Body of pancreas (tissue), 4 donors: ENCODE data around the gene ANKH. TPM values are rescaled to one million over a fixed set of nuclear protein-coding genes. Genes with fewer than 3 reads are reported as not detected.

ENCODE experiments used
- ATAC-seq: fragments of 150-250 bp; one replicate; pipeline ENCODE4 v1.9.1; 2016
- DNase-seq, 4 donors: peaks; one replicate each; pipeline ENCODE4 v3.0.0-alpha.2; 2019
- H3K27ac ChIP-seq, 4 donors: fragments of 200-600 bp; sonication (generic); 1 replicate in 3 of 4; 2 replicates in 1 of 4; pipeline versions ENCODE4 v1.5.1 to v1.6.1; 2016 to 2019; ENCODE audit warnings: mild to moderate bottlenecking in 1 of 4, mixed read lengths in 1 of 4, moderate library complexity in 1 of 4
- H3K27me3 ChIP-seq, 2 donors: fragments of 200-600 bp; sonication (generic); one replicate each; pipeline ENCODE4 v1.6.0; 2016; ENCODE audit warnings: mild to moderate bottlenecking in 1 of 2
- H3K36me3 ChIP-seq, 2 donors: fragments of 200-600 bp; sonication (generic); replicated peaks in 1 of 2; 2 replicates each; pipeline ENCODE4 v1.5.1; 2016; ENCODE audit warnings: low read depth in 2 of 2; ENCODE audit not compliant: insufficient read depth in 1 of 2
- H3K4me1 ChIP-seq: fragments of 200-600 bp; sonication (generic); one replicate; pipeline ENCODE4 v1.6.0; 2016
- H3K4me3 ChIP-seq, 2 donors: fragments of 200-600 bp; sonication (generic); 1 replicate in 1 of 2; 2 replicates in 1 of 2; pipeline ENCODE4 v1.5.1; 2016 to 2019
- H3K9me3 ChIP-seq, 3 donors: fragments of 200-600 bp; sonication (generic); 1 replicate in 2 of 3; 2 replicates in 1 of 3; pipeline ENCODE4 v1.5.1; 2016
- POLR2A ChIP-seq, 3 donors: fragments of 450-650 bp; IDR thresholded peaks; one replicate each; pipeline ENCODE4 v1.6.1; 2016; ENCODE audit warnings: antibody characterized with exemption in 3 of 3, mild to moderate bottlenecking in 2 of 3
- WGBS, 2 donors: methylation state at CpG; one replicate each; pipeline ENCODE4 v1.1.5; 2017; 5-methylcytosine and 5-hydroxymethylcytosine counted together
- intact Hi-C: fragments of 100-400 bp; cut with DNase I; formaldehyde crosslinking; loops from one replicate; pipeline ENCODE4 v1.15.1; 2023
- total RNA-seq, 2 donors: library from RNA; depleted of rRNA; stranded (reverse); fragments of >200 nt; gene quantifications; one replicate each; pipeline ENCODE4 v1.1.0, GENCODE V29; 2016
- TF ChIP-seq, protein P1 (sequence below), 7 experiments: fragments of 450-650 bp in 4 of 7; fragments of 200-600 bp in 3 of 7; sonication (generic) in 3 of 7; IDR thresholded peaks; one replicate each; pipeline ENCODE4 v1.5.1; 2016 to 2019; ENCODE audit warnings: antibody characterized with exemption in 7 of 7

ANKH gene
- total RNA-seq, 2 donors from 2014 or later: 19.1 to 20.5 TPM

DNA sequence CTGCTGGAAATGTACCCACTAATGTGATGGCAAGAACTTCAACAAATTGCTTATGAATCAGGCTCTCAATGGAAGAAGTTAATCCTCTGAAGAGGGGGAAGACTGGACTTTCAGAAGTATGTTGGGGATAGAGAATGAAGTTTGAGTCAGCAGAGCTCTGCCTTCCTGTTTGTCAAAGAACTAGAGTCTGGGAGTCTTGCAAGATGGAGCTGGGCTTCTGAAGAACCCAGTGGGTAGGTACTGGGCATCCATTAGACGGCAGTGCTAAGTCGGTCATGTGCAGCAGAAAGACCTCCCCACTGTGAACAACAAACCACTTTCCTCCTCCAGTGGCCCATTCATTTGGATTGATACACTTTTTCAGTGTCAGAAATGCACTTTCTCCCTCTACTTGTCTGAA is 172.4 kb downstream of the ANKH start:
- DNase-seq (no peak), ATAC-seq (no peak)
- TF ChIP-seq, protein P1, sequence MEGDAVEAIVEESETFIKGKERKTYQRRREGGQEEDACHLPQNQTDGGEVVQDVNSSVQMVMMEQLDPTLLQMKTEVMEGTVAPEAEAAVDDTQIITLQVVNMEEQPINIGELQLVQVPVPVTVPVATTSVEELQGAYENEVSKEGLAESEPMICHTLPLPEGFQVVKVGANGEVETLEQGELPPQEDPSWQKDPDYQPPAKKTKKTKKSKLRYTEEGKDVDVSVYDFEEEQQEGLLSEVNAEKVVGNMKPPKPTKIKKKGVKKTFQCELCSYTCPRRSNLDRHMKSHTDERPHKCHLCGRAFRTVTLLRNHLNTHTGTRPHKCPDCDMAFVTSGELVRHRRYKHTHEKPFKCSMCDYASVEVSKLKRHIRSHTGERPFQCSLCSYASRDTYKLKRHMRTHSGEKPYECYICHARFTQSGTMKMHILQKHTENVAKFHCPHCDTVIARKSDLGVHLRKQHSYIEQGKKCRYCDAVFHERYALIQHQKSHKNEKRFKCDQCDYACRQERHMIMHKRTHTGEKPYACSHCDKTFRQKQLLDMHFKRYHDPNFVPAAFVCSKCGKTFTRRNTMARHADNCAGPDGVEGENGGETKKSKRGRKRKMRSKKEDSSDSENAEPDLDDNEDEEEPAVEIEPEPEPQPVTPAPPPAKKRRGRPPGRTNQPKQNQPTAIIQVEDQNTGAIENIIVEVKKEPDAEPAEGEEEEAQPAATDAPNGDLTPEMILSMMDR (IDR thresholded peaks at IDR 0.05): no peak
- TF ChIP-seq POLR2A (IDR thresholded peaks at IDR 0.05): no peak
- no peaks in the 10 kb centered on the region for H3K4me1 ChIP-seq
- WGBS, 2 donors: 91 to 94% methylated on average over 2 of the region's 2 CpGs
- intact Hi-C loops: no loop called here
- no peaks in the 10 kb centered on the region for H3K27me3 ChIP-seq
- no peak overlapping the region for H3K4me3 ChIP-seq
- H3K27ac ChIP-seq: no peak overlapping the region
- no peaks in the 10 kb centered on the region for H3K9me3 ChIP-seq
- H3K36me3 ChIP-seq: peaks cover 0 to 1% of the 10 kb centered on the region in 2 donors

DNA sequence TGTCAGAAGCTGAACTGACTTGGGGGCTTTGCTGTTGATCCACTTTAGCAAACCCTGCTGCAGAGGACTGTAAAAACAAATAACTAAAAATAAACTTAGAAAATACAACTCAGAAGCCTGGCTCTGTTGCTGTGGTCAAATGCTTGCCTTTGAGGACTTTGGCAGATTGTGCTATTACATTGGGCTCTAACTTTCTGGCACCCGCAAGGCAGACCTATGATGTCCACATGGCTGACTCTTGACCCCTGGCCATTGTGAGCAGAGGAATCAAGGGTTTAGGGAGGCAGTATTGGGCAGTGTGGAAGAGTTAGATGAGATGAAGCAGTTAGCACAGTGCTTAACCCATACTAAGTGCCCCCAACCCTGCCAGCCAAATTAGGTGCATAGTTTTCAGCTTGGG is 173.1 kb downstream of the ANKH start:
- no peak overlapping the region for H3K4me3 ChIP-seq
- H3K4me1 ChIP-seq: no peaks in the 10 kb centered on the region
- TF ChIP-seq, protein P1 (IDR thresholded peaks at IDR 0.05): no peak
- TF ChIP-seq POLR2A (IDR thresholded peaks at IDR 0.05): no peak
- ATAC-seq: no peak
- no peaks in the 10 kb centered on the region for H3K27me3 ChIP-seq
- H3K9me3 ChIP-seq: no peaks in the 10 kb centered on the region
- 100% methylated on average over 1 of the region's 1 CpG for WGBS, 2 donors
- no peak for DNase-seq
- peaks cover 0 to 1% of the 10 kb centered on the region in 2 donors for H3K36me3 ChIP-seq
- intact Hi-C loops: no loop called here
- H3K27ac ChIP-seq: no peak overlapping the region

DNA sequence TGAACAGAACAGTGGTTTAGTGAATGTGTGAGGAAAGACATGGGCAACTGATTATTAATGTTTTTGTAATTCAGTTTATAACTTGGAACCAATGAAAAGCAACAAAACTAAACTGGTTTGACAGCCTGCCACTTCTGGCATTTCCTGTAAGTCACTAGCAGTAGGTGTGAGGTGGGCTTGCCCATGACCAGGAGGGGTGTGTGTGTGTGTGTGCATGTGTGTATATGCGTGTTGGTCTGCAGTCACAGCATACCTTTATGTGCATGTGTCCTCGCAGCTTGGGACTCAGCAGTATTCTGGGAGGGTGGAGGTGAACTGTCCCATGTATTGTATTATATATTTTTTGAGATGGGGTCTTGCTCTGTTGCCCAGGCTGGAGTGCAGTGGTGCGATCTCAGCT is 174.7 kb downstream of the ANKH start:
- DNase-seq (no peak), ATAC-seq (no peak)
- H3K36me3 ChIP-seq: peaks cover 0 to 11% of the 10 kb centered on the region in 2 donors
- TF ChIP-seq, protein P1 (IDR thresholded peaks at IDR 0.05): no peak
- no peak for TF ChIP-seq POLR2A (IDR thresholded peaks at IDR 0.05)
- intact Hi-C loops: no loop called here
- no peaks in the 10 kb centered on the region for H3K4me1 ChIP-seq
- no peaks in the 10 kb centered on the region for H3K27me3 ChIP-seq
- H3K27ac ChIP-seq: no peak overlapping the region
- no peaks in the 10 kb centered on the region for H3K9me3 ChIP-seq
- no peak overlapping the region for H3K4me3 ChIP-seq
- WGBS, 2 donors: 95 to 100% methylated on average over 3 of the region's 3 CpGs

DNA sequence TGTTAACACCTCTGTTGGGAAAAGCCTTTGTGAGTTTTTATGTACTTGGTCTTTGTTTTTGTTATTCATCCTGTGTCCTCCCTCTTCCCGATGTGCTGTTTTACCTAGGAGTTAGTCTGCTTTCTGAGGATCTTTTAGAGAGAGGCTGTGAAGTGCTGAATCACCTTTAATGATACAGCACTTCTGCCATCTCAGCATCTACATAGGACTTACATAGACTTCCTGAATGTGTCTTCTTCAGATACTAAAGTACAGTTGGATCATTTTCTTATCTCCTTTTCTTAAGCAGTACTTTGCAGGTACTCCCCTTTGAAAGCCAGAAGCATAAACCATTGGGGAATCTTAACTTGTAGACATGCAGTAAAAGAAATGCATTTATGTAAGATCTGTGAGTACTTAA is 175.5 kb downstream of the ANKH start:
- H3K9me3 ChIP-seq: no peaks in the 10 kb centered on the region
- 35 to 42% methylated on average over 1 of the region's 1 CpG for WGBS, 2 donors
- TF ChIP-seq POLR2A (IDR thresholded peaks at IDR 0.05): no peak
- TF ChIP-seq, protein P1 (IDR thresholded peaks at IDR 0.05): no peak
- no peak overlapping the region for H3K27ac ChIP-seq
- no peak overlapping the region for H3K4me3 ChIP-seq
- DNase-seq: no peak
- H3K4me1 ChIP-seq: no peaks in the 10 kb centered on the region
- H3K27me3 ChIP-seq: no peaks in the 10 kb centered on the region
- H3K36me3 ChIP-seq: peaks cover 0 to 13% of the 10 kb centered on the region in 2 donors
- ATAC-seq: no peak
- intact Hi-C loops: no loop called here

DNA sequence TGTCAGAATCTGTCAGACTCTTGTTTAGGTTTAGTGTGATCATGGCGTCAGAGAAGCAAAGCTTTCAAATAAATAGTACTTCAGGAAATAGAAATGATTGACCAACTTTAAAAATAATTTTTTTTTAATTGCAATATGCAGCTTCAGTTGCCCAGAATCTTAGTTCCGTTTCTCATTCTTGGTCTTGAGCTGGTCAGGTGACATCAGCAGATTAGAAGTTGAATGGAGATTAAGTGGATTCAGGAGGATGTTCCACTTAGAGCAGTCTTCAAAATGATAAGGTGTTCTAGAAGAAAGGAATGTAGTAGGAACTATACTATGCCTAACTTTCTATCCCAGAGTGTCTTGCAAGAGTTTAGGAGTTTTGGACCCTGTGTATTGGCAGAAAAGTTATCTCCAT is 176.4 kb downstream of the ANKH start:
- intact Hi-C loops: no loop called here
- peaks cover 0 to 22% of the 10 kb centered on the region in 2 donors for H3K36me3 ChIP-seq
- WGBS, 2 donors: 81 to 85% methylated on average over 2 of the region's 2 CpGs

More for the DNA sequence above, 176.4 kb downstream of the ANKH start:
- Histone ChIP-seq H3K4me3 (no peak overlapping the region), H3K27ac (no peak overlapping the region), H3K4me1 (no peaks in the 10 kb centered on the region), H3K9me3 (no peaks in the 10 kb centered on the region), H3K27me3 (no peaks in the 10 kb centered on the region)
- ATAC-seq (no peak), DNase-seq (no peak)
- TF ChIP-seq, protein P1 (IDR thresholded peaks at IDR 0.05): no peak
- no peak for TF ChIP-seq POLR2A (IDR thresholded peaks at IDR 0.05)
